Bronchial epithelial cell (primary cell): Measurements from ENCODE around the gene SETD1B. TPM values are rescaled to one million over a fixed set of nuclear protein-coding genes. Genes with fewer than 3 reads are reported as not detected.

ENCODE experiments used
- DNase-seq: peaks from one replicate; pipeline ENCODE4 v3.0.0-alpha.2; 2010; ENCODE audit warnings: low read depth
- FAIRE-seq: peaks from 2 replicates; lab custom pipeline; 2011; peaks lifted over from hg19 to GRCh38; lab: Jason Lieb, UNC
- H3K27me3 ChIP-seq: 2 replicates; pipeline ENCODE4 v1.5.1; 2011; ENCODE audit warnings: low read length; ENCODE audit not compliant: control insufficient read depth, insufficient read depth
- H3K36me3 ChIP-seq: 2 replicates; pipeline ENCODE4 v1.5.1; 2011; ENCODE audit warnings: low read length; ENCODE audit not compliant: control insufficient read depth, insufficient read depth
- H3K4me3 ChIP-seq: 2 replicates; pipeline ENCODE4 v1.5.1; 2011; ENCODE audit warnings: mild to moderate bottlenecking, low read depth, low read length, control low read depth
- CTCF ChIP-seq: IDR thresholded peaks from 2 replicates; pipeline ENCODE4 v1.5.1; 2011; ENCODE audit warnings: mild to moderate bottlenecking, moderate library complexity, low read length, control low read depth, inconsistent platforms; ENCODE audit not compliant: insufficient read depth, severe bottlenecking
- total RNA-seq: library from RNA; depleted of rRNA; stranded (reverse); fragments of >200 nt; gene quantifications from 2 replicates; pipeline ENCODE4 v1.2.1, GENCODE V29; 2014

SETD1B gene
- total RNA-seq, 1 donor from 2014 or later: 1.8 TPM

- Histone ChIP-seq H3K36me3 (peaks cover 9% of the 10 kb centered on the region), H3K27me3 (no peaks in the 10 kb centered on the region), H3K4me3 (peak overlapping the region; percentile 50)
- FAIRE-seq (no peak), DNase-seq (no peak)
- TF ChIP-seq CTCF: peak; percentile 8
Observed at GRCh38 chr12:121792607-121793439, 11.0 kb upstream of the SETD1B start.

DNA sequence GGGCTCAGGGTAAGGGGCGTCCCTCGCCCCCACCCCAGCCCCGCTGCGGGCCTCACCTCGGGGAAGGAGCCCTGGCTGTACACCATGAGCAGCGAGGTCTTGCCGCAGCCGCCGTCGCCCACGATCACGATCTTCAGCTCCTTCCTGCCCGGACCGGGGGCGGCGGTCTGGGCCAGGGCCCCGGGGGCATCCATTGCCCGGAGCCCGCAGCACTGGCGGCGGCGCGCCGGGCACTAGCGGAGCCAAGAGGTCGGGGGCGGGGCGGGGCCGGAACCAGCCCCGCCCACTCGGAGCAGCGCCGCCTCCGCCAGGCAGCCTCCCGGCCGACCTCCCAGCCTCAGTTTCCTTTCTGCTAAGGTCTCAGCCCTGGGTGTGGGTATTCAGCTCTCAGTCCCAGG, 10.4 kb upstream of the SETD1B start, which contains the start of gene RHOF:
Gene RHOF, minus strand, starts transcription at position 249 of the 398 bp plus-strand sequence. Its CDS starts 55 bp downstream, at position 194.
- no peaks in the 10 kb centered on the region for H3K27me3 ChIP-seq
- TF ChIP-seq CTCF: no peak
- FAIRE-seq (no peak), DNase-seq (no peak)
- H3K36me3 ChIP-seq: peaks cover 10% of the 10 kb centered on the region
- H3K4me3 ChIP-seq: peak within 1 kb of the TSS; percentile 50

DNA sequence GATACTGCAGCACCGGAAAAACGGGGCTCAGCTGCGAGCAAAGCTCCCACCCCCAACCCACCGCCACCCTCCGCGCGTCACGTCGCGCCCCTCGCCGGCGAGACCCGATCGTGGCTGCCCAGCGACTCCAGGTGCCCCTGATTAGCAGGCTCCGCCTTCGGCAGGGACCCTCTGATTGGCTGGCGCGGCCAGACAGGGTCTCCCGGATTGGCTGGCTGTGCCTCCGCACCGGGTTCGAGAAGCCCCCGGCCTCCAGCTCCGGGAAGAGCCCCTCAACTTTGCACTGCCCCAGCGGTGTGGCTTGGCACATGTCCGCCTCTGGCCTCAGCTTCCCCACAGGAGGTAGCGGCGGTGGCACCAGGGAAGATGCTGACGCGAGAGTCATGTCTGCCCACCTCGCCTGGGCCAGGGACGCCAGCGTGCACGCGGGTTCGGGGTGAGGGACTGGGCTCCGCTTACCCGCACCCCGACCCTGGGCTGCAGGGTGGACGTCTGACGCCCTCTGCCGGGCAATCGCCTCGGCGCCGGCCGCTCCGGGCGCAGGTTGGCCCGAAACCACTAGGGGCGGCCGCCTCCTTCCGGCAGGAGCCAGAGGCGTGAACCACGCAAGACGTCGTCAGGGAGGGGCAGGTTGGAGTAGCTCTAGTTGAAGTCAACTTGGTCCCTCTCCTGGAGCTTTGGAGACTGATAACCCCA, 9.8 kb upstream of the SETD1B start:
- TF ChIP-seq CTCF: peak; percentile 100
- Histone ChIP-seq H3K4me3 (peak overlapping the region; percentile 50), H3K27me3 (no peaks in the 10 kb centered on the region), H3K36me3 (peaks cover 11% of the 10 kb centered on the region)
- DNase-seq (peak; percentile 81), FAIRE-seq (no peak)

DNA sequence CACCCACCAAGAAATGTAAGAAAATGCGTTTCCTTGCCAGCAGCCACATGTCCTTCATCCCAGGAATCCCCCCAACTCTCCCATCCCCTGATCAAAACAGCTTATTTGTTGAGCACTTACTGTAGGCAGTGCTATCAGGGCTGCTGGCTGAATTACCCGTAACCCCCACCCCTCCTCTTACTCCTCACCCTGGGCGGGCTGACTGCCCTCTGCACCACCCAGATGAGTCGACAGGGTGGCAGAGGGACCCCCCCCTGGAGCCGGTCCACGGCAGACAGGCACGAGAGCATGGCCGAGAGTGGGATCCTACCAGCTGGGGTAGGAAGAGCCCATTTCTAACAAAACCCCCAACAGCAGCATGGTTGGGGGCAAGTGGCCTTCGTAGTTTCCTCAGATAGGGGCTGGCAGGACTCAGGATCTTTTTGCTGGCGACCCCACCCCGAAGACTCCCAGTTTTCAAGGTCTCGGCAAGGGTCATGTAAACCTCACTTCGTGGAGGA, 9.2 kb upstream of the SETD1B start:
- Histone ChIP-seq H3K27me3 (no peaks in the 10 kb centered on the region), H3K4me3 (no peak overlapping the region), H3K36me3 (peaks cover 11% of the 10 kb centered on the region)
- DNase-seq: no peak
- TF ChIP-seq CTCF: no peak
- no peak for FAIRE-seq

- no peaks in the 10 kb centered on the region for H3K27me3 ChIP-seq
- peaks cover 11% of the 10 kb centered on the region for H3K36me3 ChIP-seq
- DNase-seq (peak; percentile 71), FAIRE-seq (no peak)
- TF ChIP-seq CTCF: peak; percentile 96
- no peak overlapping the region for H3K4me3 ChIP-seq
Observed at GRCh38 chr12:121795034-121795968, 8.5 kb upstream of the SETD1B start.
